ENCODE measurements around the gene ZNF311. TPM values are rescaled to one million over a fixed set of nuclear protein-coding genes. Genes with fewer than 3 reads are reported as not detected.

ZNF311 gene
- total and polyA plus RNA-seq, 9 of the 15 experiments (the other 6 are each of a cell fraction or from before 2014, with no cell fraction given) = 5.1 to 10.0 (median 7.5) TPM

GRCh38 chr6:28953585-28954258 is 51.4 kb downstream of the ZNF311 start (continued):
- TF ChIP-seq ZBTB40 (IDR thresholded peaks at IDR 0.05) (no peak), ZBTB40 (CRISPR knock-in tag; IDR thresholded peaks at IDR 0.05) (no peak), SIN3B (IDR thresholded peaks at IDR 0.05; ENCODE audit: low read depth) (no peak), MYNN (IDR thresholded peaks at IDR 0.05) (no peak), MYNN (CRISPR knock-in tag; IDR thresholded peaks at IDR 0.05) (no peak), MCM7 (IDR thresholded peaks at IDR 0.05) (no peak), ZNF184 (CRISPR knock-in tag; IDR thresholded peaks at IDR 0.05) (no peak), ETS2 (tag; IDR thresholded peaks at IDR 0.05; ENCODE audit: borderline replicate concordance, poor library complexity, severe bottlenecking) (no peak), CLOCK (CRISPR knock-in tag; IDR thresholded peaks at IDR 0.05; ENCODE audit: borderline replicate concordance) (no peak), PREB (CRISPR knock-in tag; IDR thresholded peaks at IDR 0.05) (no peak), TEAD1 (CRISPR knock-in tag; IDR thresholded peaks at IDR 0.05) (0 out of 4 replicates have a peak, but pooled peaks of 1 of the 2 experiments have one; percentile 16), NR2C2 (CRISPR knock-in tag; IDR thresholded peaks at IDR 0.05) (no peak), NR2C2 (tag; IDR thresholded peaks at IDR 0.05) (peak; percentile 39; the same call in 1 of the 2 replicates), RFX5 (IDR thresholded peaks at IDR 0.05; ENCODE audit: low read depth, low read length) (no peak), NFRKB (IDR thresholded peaks at IDR 0.05; ENCODE audit: low read depth) (0 out of 2 replicates have a peak, but pooled peaks have one; percentile 19), BCOR (IDR thresholded peaks at IDR 0.05) (no peak)
